Embryonic facial prominence (tissue), 1 donor: ENCODE data around the gene EXOG.
"Not testable (repeated sequence)": the region's sequence is repeated elsewhere in the genome, so short reads cannot be mapped to it uniquely, and the experiment has no call there.

Experiments used
- DNase-seq: peaks from one replicate; pipeline ENCODE4 v3.0.0-alpha.2; 2016; ENCODE audit errors: extremely low spot score

EXOG gene

GRCh38 chr3:38563070-38563885 lies 67.1 kb downstream of the EXOG start:
- no peak for DNase-seq

GRCh38 chr3:38563886-38564270 lies 67.7 kb downstream of the EXOG start:
- no peak for DNase-seq

GRCh38 chr3:38564631-38565338 lies 68.6 kb downstream of the EXOG start:
- no peak for DNase-seq

GRCh38 chr3:38565339-38566214 lies 69.4 kb downstream of the EXOG start:
- DNase-seq: no peak

- no peak for DNase-seq
Observed at GRCh38 chr3:38566215-38566528, 70.0 kb downstream of the EXOG start.

GRCh38 chr3:38566794-38567193 lies 70.7 kb downstream of the EXOG start:
- not testable (repeated sequence) for DNase-seq

- no peak for DNase-seq
Observed at GRCh38 chr3:38567498-38567897, 71.4 kb downstream of the EXOG start.

GRCh38 chr3:38573111-38573510 lies 77.0 kb downstream of the EXOG start:
- DNase-seq: no peak

- no peak for DNase-seq
Observed at GRCh38 chr3:38573556-38573955, 77.4 kb downstream of the EXOG start.

- no peak for DNase-seq
Observed at GRCh38 chr3:38574411-38575278, 78.5 kb downstream of the EXOG start.

GRCh38 chr3:38575279-38575843 lies 79.2 kb downstream of the EXOG start:
- DNase-seq: no peak
